Measurements from ENCODE around the gene S100A9. TPM values are rescaled to one million over a fixed set of nuclear protein-coding genes. Genes with fewer than 3 reads are reported as not detected.

Gene S100A9
- total RNA-seq, 6 experiments from 2014 or later = not detected

- no peak for TF ChIP-seq CTCF (IDR thresholded peaks at IDR 0.05)
- Mint-ChIP-seq H3K4me3 (no peak overlapping the region), H3K36me3 (ENCODE audit: low read depth) (no peaks in the 10 kb centered on the region), H3K27ac (no peak overlapping the region), H3K4me1 (ENCODE audit: low read depth) (no peaks in the 10 kb centered on the region), H3K9me3 (no peaks in the 10 kb centered on the region), H3K27me3 (ENCODE audit: insufficient read depth) (peaks cover 48% of the 10 kb centered on the region)
- DNase-seq = no peak
Observed at GRCh38 chr1:153397051-153397923, 39.6 kb downstream of the S100A9 start.

- no peaks in the 10 kb centered on the region for H3K4me1 Mint-ChIP-seq (ENCODE audit: low read depth)
Observed at GRCh38 chr1:153397924-153398651, 40.4 kb downstream of the S100A9 start.

GRCh38 chr1:153399401-153400055 is 41.9 kb downstream of the S100A9 start:
- Mint-ChIP-seq H3K27me3 (ENCODE audit: insufficient read depth) (peaks cover 59% of the 10 kb centered on the region), H3K27ac (no peak overlapping the region), H3K9me3 (no peaks in the 10 kb centered on the region), H3K4me3 (no peak overlapping the region), H3K36me3 (ENCODE audit: low read depth) (no peaks in the 10 kb centered on the region), H3K4me1 (ENCODE audit: low read depth) (no peaks in the 10 kb centered on the region)
- DNase-seq = no peak
- TF ChIP-seq CTCF (IDR thresholded peaks at IDR 0.05) = no peak

More at GRCh38 chr1:153397924-153398651, 40.4 kb downstream of the S100A9 start:
- Mint-ChIP-seq H3K27ac (no peak overlapping the region), H3K4me3 (no peak overlapping the region), H3K36me3 (ENCODE audit: low read depth) (no peaks in the 10 kb centered on the region), H3K9me3 (no peaks in the 10 kb centered on the region), H3K27me3 (ENCODE audit: insufficient read depth) (peaks cover 51% of the 10 kb centered on the region)
- DNase-seq = no peak
- no peak for TF ChIP-seq CTCF (IDR thresholded peaks at IDR 0.05)

GRCh38 chr1:153400244-153400643 is 42.6 kb downstream of the S100A9 start:
- Mint-ChIP-seq H3K27me3 (ENCODE audit: insufficient read depth) (peaks cover 55% of the 10 kb centered on the region), H3K4me3 (no peak overlapping the region), H3K36me3 (ENCODE audit: low read depth) (no peaks in the 10 kb centered on the region), H3K4me1 (ENCODE audit: low read depth) (no peaks in the 10 kb centered on the region), H3K9me3 (no peaks in the 10 kb centered on the region), H3K27ac (no peak overlapping the region)
- peak; percentile 56 for TF ChIP-seq CTCF (IDR thresholded peaks at IDR 0.05)
- peak; percentile 23 for DNase-seq

GRCh38 chr1:153401461-153401860 is 43.8 kb downstream of the S100A9 start:
- Mint-ChIP-seq H3K4me3 (no peak overlapping the region), H3K4me1 (ENCODE audit: low read depth) (no peaks in the 10 kb centered on the region), H3K27me3 (ENCODE audit: insufficient read depth) (peaks cover 51% of the 10 kb centered on the region), H3K36me3 (ENCODE audit: low read depth) (no peaks in the 10 kb centered on the region), H3K9me3 (no peaks in the 10 kb centered on the region), H3K27ac (no peak overlapping the region)
- no peak for TF ChIP-seq CTCF (IDR thresholded peaks at IDR 0.05)
- DNase-seq = no peak

All from HFFc6 (cell line).